ENCODE results near the gene GPX2.

GPX2 gene

GRCh38 chr14:64958201-64958600, 15.7 kb upstream of the GPX2 start:
- no peaks in the 10 kb centered on the region for H3K9me3 ChIP-seq (ENCODE audit: low read length)
- H3K4me3 ChIP-seq (ENCODE audit: low read depth, low read length, poor library complexity, severe bottlenecking): no peak overlapping the region
- no peak overlapping the region for H3K4me2 ChIP-seq (ENCODE audit: low read length)
- H3F3A ChIP-seq (ENCODE audit: insufficient read depth, low read length): no peaks in the 10 kb centered on the region
- TF ChIP-seq EZH2 (IDR thresholded peaks at IDR 0.05; ENCODE audit: borderline replicate concordance, low read length) (no peak), CTCF (IDR thresholded peaks at IDR 0.05; ENCODE audit: low read length) (no peak)
- H2AFZ ChIP-seq (ENCODE audit: low read length): no peak overlapping the region
- H4K20me1 ChIP-seq (ENCODE audit: insufficient read depth, low read length): no peaks in the 10 kb centered on the region
- no peaks in the 10 kb centered on the region for H3K9me2 ChIP-seq (ENCODE audit: low read depth, low read length)
- H3K9ac ChIP-seq (ENCODE audit: low read length): no peak overlapping the region
- no peaks in the 10 kb centered on the region for H3K36me3 ChIP-seq (ENCODE audit: insufficient read depth, low read length)
- no peaks in the 10 kb centered on the region for H3K4me1 ChIP-seq (ENCODE audit: insufficient read depth, low read length, severe bottlenecking)
- no peaks in the 10 kb centered on the region for H3K79me2 ChIP-seq (ENCODE audit: insufficient read depth, low read length)
- no peak overlapping the region for H3K27ac ChIP-seq (ENCODE audit: low read depth, low read length, poor library complexity, severe bottlenecking)
- no peaks in the 10 kb centered on the region for H3K27me3 ChIP-seq (ENCODE audit: insufficient read depth, low read length)

- H4K20me1 ChIP-seq (ENCODE audit: insufficient read depth, low read length): no peaks in the 10 kb centered on the region
- no peaks in the 10 kb centered on the region for H3F3A ChIP-seq (ENCODE audit: insufficient read depth, low read length)
- no peak overlapping the region for H3K4me3 ChIP-seq (ENCODE audit: low read depth, low read length, poor library complexity, severe bottlenecking)
- no peak for TF ChIP-seq EZH2 (IDR thresholded peaks at IDR 0.05; ENCODE audit: borderline replicate concordance, low read length)
- no peak for TF ChIP-seq CTCF (IDR thresholded peaks at IDR 0.05; ENCODE audit: low read length)
- no peaks in the 10 kb centered on the region for H3K9me2 ChIP-seq (ENCODE audit: low read depth, low read length)
- H3K27ac ChIP-seq (ENCODE audit: low read depth, low read length, poor library complexity, severe bottlenecking): no peak overlapping the region
- H3K9ac ChIP-seq (ENCODE audit: low read length): no peak overlapping the region
- H2AFZ ChIP-seq (ENCODE audit: low read length): no peak overlapping the region
- H3K4me1 ChIP-seq (ENCODE audit: insufficient read depth, low read length, severe bottlenecking): no peaks in the 10 kb centered on the region
- no peak overlapping the region for H3K4me2 ChIP-seq (ENCODE audit: low read length)
- H3K9me3 ChIP-seq (ENCODE audit: low read length): no peaks in the 10 kb centered on the region
- no peaks in the 10 kb centered on the region for H3K27me3 ChIP-seq (ENCODE audit: insufficient read depth, low read length)
- no peaks in the 10 kb centered on the region for H3K79me2 ChIP-seq (ENCODE audit: insufficient read depth, low read length)
- H3K36me3 ChIP-seq (ENCODE audit: insufficient read depth, low read length): no peaks in the 10 kb centered on the region
These were observed 14.3 kb upstream of the GPX2 start for GRCh38 chr14:64956697-64957406.

DNA sequence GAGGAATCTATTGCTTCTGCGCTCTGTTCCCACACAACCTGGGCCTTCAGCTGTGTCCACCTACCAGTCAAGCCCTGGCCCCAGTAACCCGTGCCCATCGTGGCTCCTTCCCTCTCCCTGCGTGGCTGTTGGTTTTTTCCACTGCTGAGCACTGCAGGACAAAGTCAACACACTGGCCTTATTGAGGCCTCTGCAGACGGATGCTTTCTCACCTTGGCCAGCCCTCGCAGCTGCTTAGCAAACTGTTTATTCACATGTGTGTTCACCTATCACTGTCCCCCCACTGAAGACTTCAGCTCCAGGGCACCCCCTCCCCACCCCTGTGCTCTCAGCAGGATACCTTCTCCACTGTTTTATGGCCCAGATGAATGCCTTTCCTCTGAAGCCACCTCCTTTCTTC, 12.8 kb upstream of the GPX2 start:
- Histone ChIP-seq H3K27me3 (ENCODE audit: insufficient read depth, low read length) (no peaks in the 10 kb centered on the region), H3K36me3 (ENCODE audit: insufficient read depth, low read length) (no peaks in the 10 kb centered on the region), H3K79me2 (ENCODE audit: insufficient read depth, low read length) (no peaks in the 10 kb centered on the region), H3F3A (ENCODE audit: insufficient read depth, low read length) (no peaks in the 10 kb centered on the region), H3K4me2 (ENCODE audit: low read length) (no peak overlapping the region), H3K9ac (ENCODE audit: low read length) (no peak overlapping the region), H3K4me1 (ENCODE audit: insufficient read depth, low read length, severe bottlenecking) (no peaks in the 10 kb centered on the region), H3K9me3 (ENCODE audit: low read length) (no peaks in the 10 kb centered on the region), H4K20me1 (ENCODE audit: insufficient read depth, low read length) (no peaks in the 10 kb centered on the region), H3K4me3 (ENCODE audit: low read depth, low read length, poor library complexity, severe bottlenecking) (no peak overlapping the region), H2AFZ (ENCODE audit: low read length) (no peak overlapping the region), H3K27ac (ENCODE audit: low read depth, low read length, poor library complexity, severe bottlenecking) (no peak overlapping the region), H3K9me2 (ENCODE audit: low read depth, low read length) (no peaks in the 10 kb centered on the region)
- TF ChIP-seq EZH2 (IDR thresholded peaks at IDR 0.05; ENCODE audit: borderline replicate concordance, low read length) (no peak), CTCF (IDR thresholded peaks at IDR 0.05; ENCODE audit: low read length) (no peak)

All from OCI-LY1 (cell line).